DND-41 (cell line): ENCODE results near the gene TLCD4.
"Not testable (repeated sequence)": the region's sequence is repeated elsewhere in the genome, so short reads cannot be mapped to it uniquely, and the experiment has no call there.

ENCODE experiments used
- ATAC-seq: fragments of 200-7000 bp; cut with Tn5 transposase; 3 replicates; pipeline ENCODE4 v1.9.1; 2021; ENCODE audit warnings: low read depth; ENCODE audit not compliant: insufficient read depth
- DNase-seq: peaks from one replicate; pipeline ENCODE4 v3.0.0-alpha.2; 2020
- H2AFZ ChIP-seq: 2 replicates; pipeline ENCODE4 v1.6.0; 2012; ENCODE audit warnings: low read depth, low read length
- H3K27ac ChIP-seq: 2 replicates; pipeline ENCODE4 v1.5.1; 2012; ENCODE audit warnings: low read length, inconsistent platforms
- H3K27me3 ChIP-seq: fragments of 200-600 bp; sonication (generic); 2 replicates; pipeline ENCODE4 v1.6.0; 2012; ENCODE audit warnings: low read length, mild to moderate bottlenecking, inconsistent platforms; ENCODE audit not compliant: insufficient read depth, poor library complexity
- H3K36me3 ChIP-seq: 2 replicates; pipeline ENCODE4 v1.5.1; 2012; ENCODE audit warnings: low read length, inconsistent platforms; ENCODE audit not compliant: insufficient read depth
- H3K4me1 ChIP-seq: 2 replicates; pipeline ENCODE4 v1.5.1; 2012; ENCODE audit warnings: mild to moderate bottlenecking, low read length; ENCODE audit not compliant: insufficient read depth
- H3K4me2 ChIP-seq: 2 replicates; pipeline ENCODE4 v1.6.0; 2012; ENCODE audit warnings: mild to moderate bottlenecking, moderate library complexity, low read length, inconsistent platforms; ENCODE audit not compliant: insufficient read depth
- H3K4me3 ChIP-seq, 2 experiments: fragments of 200-600 bp in 1 of 2; shearing (Covaris generic) in 1 of 2; 2 replicates each; pipeline ENCODE4 v1.5.1; 2012 to 2016; ENCODE audit warnings: inconsistent platforms in 2 of 2, low read length in 2 of 2, mild to moderate bottlenecking in 2 of 2, low read depth in 1 of 2, moderate library complexity in 1 of 2
- H3K79me2 ChIP-seq: 2 replicates; pipeline ENCODE4 v1.6.0; 2012; ENCODE audit warnings: low read length, inconsistent platforms; ENCODE audit not compliant: insufficient read depth
- H3K9ac ChIP-seq: 2 replicates; pipeline ENCODE4 v1.6.0; 2012; ENCODE audit warnings: low read depth, mild to moderate bottlenecking, inconsistent platforms, low read length, moderate library complexity
- H3K9me3 ChIP-seq: 2 replicates; pipeline ENCODE4 v1.5.1; 2012; ENCODE audit warnings: low read length, moderate library complexity, mild to moderate bottlenecking, inconsistent platforms; ENCODE audit not compliant: insufficient read depth, severe bottlenecking
- H4K20me1 ChIP-seq: 2 replicates; pipeline ENCODE4 v1.6.0; 2012; ENCODE audit warnings: low read length; ENCODE audit not compliant: insufficient read depth
- EZH2 ChIP-seq: IDR thresholded peaks from 3 replicates; pipeline ENCODE4 v1.6.1; 2012; ENCODE audit warnings: borderline replicate concordance, low read depth, mild to moderate bottlenecking, moderate library complexity, low read length, inconsistent platforms; ENCODE audit not compliant: severe bottlenecking
- TF ChIP-seq, protein P1 (sequence below): IDR thresholded peaks from 2 replicates; pipeline ENCODE4 v1.5.1; 2012; ENCODE audit warnings: borderline replicate concordance, low read length, moderate library complexity, mild to moderate bottlenecking; ENCODE audit not compliant: poor library complexity, severe bottlenecking; ENCODE audit errors: extremely low read depth

Gene TLCD4

DNA sequence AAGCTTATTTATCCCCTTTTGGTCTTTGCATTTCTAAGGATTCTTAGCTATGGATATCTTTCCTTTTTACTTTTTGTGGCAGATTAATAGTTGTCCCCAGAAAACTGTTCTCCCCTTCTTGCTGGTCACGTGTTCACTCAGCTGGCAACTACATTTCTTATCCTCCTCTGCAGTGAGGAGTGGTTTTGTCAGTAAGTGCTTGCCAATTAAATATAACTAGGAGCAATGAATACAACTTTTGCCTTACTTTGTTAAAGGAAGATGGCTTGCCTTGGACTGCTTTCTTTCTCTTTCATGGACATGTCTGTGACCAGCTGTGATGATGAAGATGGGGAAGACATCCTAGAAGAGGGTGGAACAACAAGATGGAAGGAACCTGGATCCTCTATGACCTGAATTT is 28.9 kb upstream of the TLCD4 start:
- Histone ChIP-seq H3K27ac (no peak overlapping the region), H3K9ac (no peak overlapping the region), H3K79me2 (no peaks in the 10 kb centered on the region), H3K9me3 (no peaks in the 10 kb centered on the region), H3K4me1 (no peaks in the 10 kb centered on the region), H3K4me3 (no peak overlapping the region), H2AFZ (no peak overlapping the region), H4K20me1 (no peaks in the 10 kb centered on the region), H3K27me3 (no peaks in the 10 kb centered on the region), H3K36me3 (no peaks in the 10 kb centered on the region), H3K4me2 (no peak overlapping the region)
- DNase-seq = no peak
- no peak for TF ChIP-seq EZH2
- TF ChIP-seq, protein P1, sequence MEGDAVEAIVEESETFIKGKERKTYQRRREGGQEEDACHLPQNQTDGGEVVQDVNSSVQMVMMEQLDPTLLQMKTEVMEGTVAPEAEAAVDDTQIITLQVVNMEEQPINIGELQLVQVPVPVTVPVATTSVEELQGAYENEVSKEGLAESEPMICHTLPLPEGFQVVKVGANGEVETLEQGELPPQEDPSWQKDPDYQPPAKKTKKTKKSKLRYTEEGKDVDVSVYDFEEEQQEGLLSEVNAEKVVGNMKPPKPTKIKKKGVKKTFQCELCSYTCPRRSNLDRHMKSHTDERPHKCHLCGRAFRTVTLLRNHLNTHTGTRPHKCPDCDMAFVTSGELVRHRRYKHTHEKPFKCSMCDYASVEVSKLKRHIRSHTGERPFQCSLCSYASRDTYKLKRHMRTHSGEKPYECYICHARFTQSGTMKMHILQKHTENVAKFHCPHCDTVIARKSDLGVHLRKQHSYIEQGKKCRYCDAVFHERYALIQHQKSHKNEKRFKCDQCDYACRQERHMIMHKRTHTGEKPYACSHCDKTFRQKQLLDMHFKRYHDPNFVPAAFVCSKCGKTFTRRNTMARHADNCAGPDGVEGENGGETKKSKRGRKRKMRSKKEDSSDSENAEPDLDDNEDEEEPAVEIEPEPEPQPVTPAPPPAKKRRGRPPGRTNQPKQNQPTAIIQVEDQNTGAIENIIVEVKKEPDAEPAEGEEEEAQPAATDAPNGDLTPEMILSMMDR = no peak
- ATAC-seq = no peak

DNA sequence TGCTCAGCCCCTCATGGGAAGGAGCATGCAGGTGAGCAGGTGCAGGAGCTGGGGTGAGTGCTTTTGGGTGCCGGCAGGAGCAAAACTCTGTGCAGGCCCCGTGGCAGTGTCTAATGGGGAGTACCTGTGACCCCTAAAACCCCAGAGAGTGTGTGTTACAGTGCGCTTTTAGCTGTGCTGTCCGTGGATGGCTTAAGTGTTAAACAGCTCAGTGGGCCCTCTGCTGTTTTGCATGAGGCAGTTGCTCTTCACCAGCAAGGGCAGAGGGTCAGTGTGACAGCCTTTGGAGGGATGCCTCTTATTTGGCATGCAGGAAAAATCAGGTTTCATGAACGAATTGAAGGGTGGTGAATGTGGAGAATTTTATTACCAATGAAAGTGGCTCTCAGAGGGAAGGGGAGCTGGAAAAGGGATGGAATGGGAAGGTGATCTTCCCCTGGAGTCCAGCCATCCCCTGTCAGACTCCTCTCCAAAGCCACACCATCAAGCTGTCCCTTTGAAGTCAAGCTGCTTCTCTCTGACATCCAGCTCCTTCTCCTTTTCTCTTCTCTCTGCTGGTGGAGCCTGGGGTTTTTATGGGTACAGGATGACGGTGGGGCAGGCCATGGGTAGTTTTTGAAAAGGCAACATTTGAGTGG is 27.4 kb upstream of the TLCD4 start:
- no peak overlapping the region for H3K27ac ChIP-seq
- H2AFZ ChIP-seq = no peak overlapping the region
- H3K79me2 ChIP-seq = no peaks in the 10 kb centered on the region
- no peak overlapping the region for H3K4me2 ChIP-seq
- no peaks in the 10 kb centered on the region for H3K36me3 ChIP-seq
- DNase-seq (no peak), ATAC-seq (no peak)
- H4K20me1 ChIP-seq = no peaks in the 10 kb centered on the region
- no peaks in the 10 kb centered on the region for H3K27me3 ChIP-seq
- no peak overlapping the region for H3K9ac ChIP-seq
- no peaks in the 10 kb centered on the region for H3K4me1 ChIP-seq
- H3K9me3 ChIP-seq = no peaks in the 10 kb centered on the region
- TF ChIP-seq, protein P1 = no peak
- TF ChIP-seq EZH2 = no peak
- H3K4me3 ChIP-seq = no peak overlapping the region

DNA sequence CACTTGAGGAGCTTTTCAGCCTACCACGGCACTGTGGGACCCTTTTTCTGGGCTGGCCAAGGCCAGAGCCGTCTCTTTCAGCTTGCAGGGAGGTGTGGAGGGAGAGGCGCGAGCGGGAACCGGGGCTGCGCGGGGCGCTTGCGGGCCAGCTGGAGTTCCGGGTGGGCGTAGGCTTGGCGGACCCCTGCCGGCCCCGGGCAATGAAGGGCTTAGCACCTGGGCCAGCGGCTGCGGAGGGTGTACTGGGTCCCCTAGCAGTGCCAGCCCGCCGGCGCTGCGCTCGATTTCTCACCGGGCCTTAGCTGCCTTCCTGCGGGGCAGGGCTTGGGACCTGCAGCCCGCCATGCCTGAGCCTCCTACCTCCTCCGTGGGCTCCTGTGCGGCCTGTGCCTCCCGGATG is 25.9 kb upstream of the TLCD4 start:
- DNase-seq, H3K9me3 ChIP-seq, H3K27ac ChIP-seq, H2AFZ ChIP-seq, H4K20me1 ChIP-seq, H3K27me3 ChIP-seq, ATAC-seq, H3K4me2 ChIP-seq, H3K4me1 ChIP-seq, H3K9ac ChIP-seq, H3K36me3 ChIP-seq, H3K4me3 ChIP-seq, H3K79me2 ChIP-seq: not testable (repeated sequence)

DNA sequence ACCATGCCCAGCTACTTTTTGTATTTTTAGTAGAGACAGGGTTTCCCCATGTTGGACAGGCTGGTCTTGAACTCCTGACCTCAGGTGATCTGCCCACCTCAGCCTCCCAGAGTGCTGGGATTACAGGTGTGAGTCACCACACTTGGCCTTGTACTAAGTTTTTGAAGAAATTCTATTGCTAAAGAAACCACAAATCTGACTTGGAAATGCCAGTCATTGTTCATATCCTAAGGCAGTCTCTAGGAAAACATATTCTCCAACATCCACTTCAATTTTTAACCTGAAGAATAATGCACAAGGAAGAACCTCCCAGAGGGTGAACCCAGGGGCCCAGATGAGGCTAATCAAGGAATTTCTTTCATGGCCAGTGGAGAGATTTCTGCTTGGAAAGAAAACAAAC is 24.3 kb upstream of the TLCD4 start:
- H3K4me2 ChIP-seq, H3K79me2 ChIP-seq, H3K36me3 ChIP-seq, H3K4me3 ChIP-seq, DNase-seq, H3K27ac ChIP-seq, H3K9ac ChIP-seq, H2AFZ ChIP-seq, H3K9me3 ChIP-seq, H3K27me3 ChIP-seq, H4K20me1 ChIP-seq, H3K4me1 ChIP-seq, ATAC-seq: not testable (repeated sequence)
